Astrocyte of the spinal cord (primary cell): Measurements from ENCODE around the gene KRTAP10-5.

Experiments
- DNase-seq: peaks from one replicate; pipeline ENCODE4 v3.0.0; 2011; ENCODE audit warnings: low read depth, low spot score
- H3K4me3 ChIP-seq: 2 replicates; pipeline ENCODE4 v1.5.1; 2011; ENCODE audit warnings: low read depth, mild to moderate bottlenecking, low read length, moderate library complexity
- in situ Hi-C: cut with HindIII; loops from 2 replicates; pipeline ENCODE4 v1.10.0; 2017; ENCODE audit warnings: low sequenced_read_pairs
- TF ChIP-seq, protein P1 (sequence below): IDR thresholded peaks from 2 replicates; pipeline ENCODE4 v1.5.1; 2012; ENCODE audit warnings: low read depth, mild to moderate bottlenecking, low read length, inconsistent platforms

Gene KRTAP10-5

DNA sequence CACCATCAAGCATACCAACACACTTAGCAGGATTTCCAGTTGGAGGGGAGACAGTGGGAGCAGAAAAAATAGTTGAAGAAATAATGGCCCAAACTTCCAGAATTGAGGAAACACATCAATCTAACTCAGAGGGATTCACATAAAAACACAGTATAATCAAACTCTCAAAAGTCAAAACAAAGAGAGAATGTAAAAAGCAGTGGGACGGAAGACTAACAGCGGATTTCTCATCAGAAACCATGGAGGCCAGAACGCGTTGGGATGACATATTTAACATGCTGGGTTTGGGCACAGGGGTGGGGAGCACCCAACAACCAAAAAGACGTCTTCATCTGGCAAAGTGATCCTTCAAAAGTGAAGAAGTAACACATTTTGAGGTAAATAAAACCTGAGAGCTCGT is 39.5 kb upstream of the KRTAP10-5 start:
- TF ChIP-seq, protein P1, sequence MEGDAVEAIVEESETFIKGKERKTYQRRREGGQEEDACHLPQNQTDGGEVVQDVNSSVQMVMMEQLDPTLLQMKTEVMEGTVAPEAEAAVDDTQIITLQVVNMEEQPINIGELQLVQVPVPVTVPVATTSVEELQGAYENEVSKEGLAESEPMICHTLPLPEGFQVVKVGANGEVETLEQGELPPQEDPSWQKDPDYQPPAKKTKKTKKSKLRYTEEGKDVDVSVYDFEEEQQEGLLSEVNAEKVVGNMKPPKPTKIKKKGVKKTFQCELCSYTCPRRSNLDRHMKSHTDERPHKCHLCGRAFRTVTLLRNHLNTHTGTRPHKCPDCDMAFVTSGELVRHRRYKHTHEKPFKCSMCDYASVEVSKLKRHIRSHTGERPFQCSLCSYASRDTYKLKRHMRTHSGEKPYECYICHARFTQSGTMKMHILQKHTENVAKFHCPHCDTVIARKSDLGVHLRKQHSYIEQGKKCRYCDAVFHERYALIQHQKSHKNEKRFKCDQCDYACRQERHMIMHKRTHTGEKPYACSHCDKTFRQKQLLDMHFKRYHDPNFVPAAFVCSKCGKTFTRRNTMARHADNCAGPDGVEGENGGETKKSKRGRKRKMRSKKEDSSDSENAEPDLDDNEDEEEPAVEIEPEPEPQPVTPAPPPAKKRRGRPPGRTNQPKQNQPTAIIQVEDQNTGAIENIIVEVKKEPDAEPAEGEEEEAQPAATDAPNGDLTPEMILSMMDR: no peak
- no peak for DNase-seq
- H3K4me3 ChIP-seq: no peak overlapping the region
- in situ Hi-C loops: no loop called here

DNA sequence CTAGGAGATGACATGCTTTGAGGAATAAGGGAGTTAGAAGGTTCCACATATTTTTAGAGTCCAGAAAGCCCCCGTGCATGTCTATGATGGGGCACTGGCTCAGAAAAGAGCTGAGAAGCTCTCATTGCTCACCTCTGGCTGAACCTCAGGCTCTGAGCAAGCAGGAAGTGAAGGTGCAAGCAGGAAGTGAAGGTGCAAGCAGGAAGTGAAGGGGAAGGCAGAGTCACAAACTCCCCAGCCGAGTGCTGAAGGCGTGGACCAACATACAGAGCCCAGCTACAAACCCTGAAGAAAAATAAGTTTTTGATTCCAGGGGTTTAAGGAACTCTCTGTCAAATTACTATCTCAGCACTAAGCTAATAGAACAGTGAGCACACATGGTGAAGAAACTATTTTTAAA is 38.5 kb upstream of the KRTAP10-5 start:
- DNase-seq: no peak

DNA sequence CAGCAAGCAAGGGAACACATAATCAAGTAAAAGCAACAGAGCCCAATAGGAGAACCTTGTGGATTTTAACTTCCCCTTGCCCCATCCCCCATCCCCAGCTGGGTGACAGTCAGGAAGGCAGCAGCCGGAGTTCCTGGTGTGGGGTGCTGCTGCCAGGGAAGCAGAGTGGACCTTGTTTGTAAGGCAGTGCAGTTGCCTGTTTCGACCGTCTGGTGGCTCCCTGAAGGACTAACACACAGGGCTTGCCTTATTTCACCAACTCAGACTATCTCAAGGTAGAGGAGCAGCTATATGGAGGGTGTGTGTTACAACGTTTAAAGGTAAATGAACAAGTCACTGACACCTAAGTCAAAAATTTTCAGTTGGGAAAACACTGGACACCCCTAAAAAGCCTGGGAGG is 38.1 kb upstream of the KRTAP10-5 start:
- no peak overlapping the region for H3K4me3 ChIP-seq
- in situ Hi-C loops: no loop called here
- TF ChIP-seq, protein P1: peak; percentile 6
- DNase-seq: no peak

More for the DNA sequence above, 38.5 kb upstream of the KRTAP10-5 start:
- in situ Hi-C loops: no loop called here
- TF ChIP-seq, protein P1: no peak
- no peak overlapping the region for H3K4me3 ChIP-seq

DNA sequence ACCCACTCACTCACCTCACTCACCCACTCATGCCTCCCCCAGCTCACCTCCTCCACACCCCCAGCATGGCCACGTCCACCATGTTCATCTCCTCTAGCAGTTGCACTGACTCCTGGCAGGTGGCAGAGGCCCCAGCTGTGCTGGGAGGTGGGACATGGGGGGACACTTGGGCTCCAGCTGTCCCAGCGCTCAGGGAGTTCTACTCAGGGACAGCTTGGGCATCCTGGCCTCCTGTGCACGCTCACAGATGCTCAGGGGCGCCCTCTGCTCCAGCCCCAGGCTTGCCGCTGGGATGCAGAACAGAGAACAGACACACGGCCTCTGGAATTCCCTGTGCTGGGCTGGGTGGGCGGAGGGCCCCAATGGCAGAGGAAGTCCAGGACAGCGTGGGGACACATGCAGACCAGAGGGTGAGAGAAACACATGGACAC is 36.7 kb upstream of the KRTAP10-5 start:
- no peak for DNase-seq
- TF ChIP-seq, protein P1: no peak
- H3K4me3 ChIP-seq: no peak overlapping the region
- in situ Hi-C loops: no loop called here

DNA sequence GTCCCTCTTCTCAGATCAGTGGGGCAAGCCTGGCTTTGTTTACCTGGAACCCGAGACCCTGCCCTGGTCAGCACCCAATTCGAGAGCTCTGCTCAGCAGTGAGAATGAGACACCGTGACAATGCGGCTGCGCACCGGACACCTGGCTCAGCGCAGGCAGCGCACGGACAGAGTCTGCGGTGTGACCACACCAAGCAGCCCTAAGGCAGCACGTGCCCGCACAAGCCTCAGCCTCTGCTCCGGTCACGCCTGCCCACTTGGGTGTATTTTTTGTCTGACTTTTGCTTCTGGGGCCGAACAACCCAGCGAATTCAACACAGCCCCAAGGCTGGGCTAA is 36.2 kb upstream of the KRTAP10-5 start:
- H3K4me3 ChIP-seq: no peak overlapping the region
- TF ChIP-seq, protein P1: no peak
- in situ Hi-C loops: no loop called here
- DNase-seq: no peak

DNA sequence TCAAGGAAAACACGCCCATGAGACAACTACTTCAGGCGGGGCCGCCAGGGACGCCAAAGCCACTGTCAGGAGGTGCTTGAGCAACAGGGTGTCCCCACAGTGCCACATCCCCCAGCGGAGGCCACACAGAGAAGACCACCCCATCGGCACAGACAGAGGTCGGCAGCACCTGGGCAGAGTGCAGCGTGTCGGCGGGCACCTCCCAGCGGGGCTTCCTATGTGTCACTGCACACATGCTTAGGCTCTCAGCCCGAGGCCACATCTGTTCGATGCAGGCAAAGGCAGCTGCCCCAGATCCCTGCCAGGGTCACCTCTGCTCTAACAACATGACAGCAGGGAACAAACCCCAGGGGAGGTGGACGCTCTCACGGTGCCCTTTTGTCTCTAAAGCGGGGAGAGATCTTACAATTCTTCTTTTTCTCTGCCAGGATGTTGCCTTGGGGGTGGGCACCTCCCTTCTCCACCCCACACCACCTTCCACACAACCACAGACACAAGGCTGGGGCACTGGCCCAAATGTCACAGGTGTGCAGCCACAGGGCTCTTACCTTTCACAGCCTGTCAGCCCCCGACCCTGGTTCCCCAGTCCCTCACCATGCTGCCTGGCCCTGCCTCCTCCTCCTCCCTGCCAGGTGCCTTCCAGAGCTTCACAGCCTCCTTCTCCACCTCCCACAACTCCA is 35.6 kb upstream of the KRTAP10-5 start:
- no peak for DNase-seq
- TF ChIP-seq, protein P1: no peak
- H3K4me3 ChIP-seq: no peak overlapping the region
- in situ Hi-C loops: no loop called here
